Liver (tissue), 9 donors: Measurements from ENCODE around the gene FAM219A. TPM values are rescaled to one million over a fixed set of nuclear protein-coding genes. Genes with fewer than 3 reads are reported as not detected.

Experiments used
- DNase-seq: peaks from one replicate; pipeline ENCODE4 v3.0.0-alpha.2; 2017; ENCODE audit warnings: low spot score
- H3K27ac ChIP-seq, 2 donors: one replicate each; pipeline ENCODE4 v1.7.0; 2013; ENCODE audit warnings: inconsistent platforms in 2 of 2, low read length in 2 of 2, control low read depth in 1 of 2, low read depth in 1 of 2, mild to moderate bottlenecking in 1 of 2
- H3K27me3 ChIP-seq, 4 donors: one replicate each; pipeline versions ENCODE4 v1.6.1 to v1.7.0; 2013; ENCODE audit warnings: low read length in 3 of 4, inconsistent platforms in 1 of 4, mild to moderate bottlenecking in 1 of 4, moderate library complexity in 1 of 4; ENCODE audit not compliant: control insufficient read depth in 4 of 4, insufficient read depth in 4 of 4
- H3K36me3 ChIP-seq, 4 donors: one replicate each; pipeline versions ENCODE4 v1.6.1 to v1.7.0; 2013; ENCODE audit warnings: low read length in 3 of 4, mild to moderate bottlenecking in 3 of 4, low read depth in 1 of 4, moderate library complexity in 1 of 4; ENCODE audit not compliant: control insufficient read depth in 4 of 4, insufficient read depth in 3 of 4
- H3K4me1 ChIP-seq, 4 donors: one replicate each; pipeline versions ENCODE4 v1.6.1 to v1.7.0; 2013; ENCODE audit warnings: low read length in 3 of 4, mild to moderate bottlenecking in 3 of 4, moderate library complexity in 1 of 4; ENCODE audit not compliant: control insufficient read depth in 4 of 4, insufficient read depth in 4 of 4
- H3K4me3 ChIP-seq, 3 donors: one replicate each; pipeline versions ENCODE4 v1.6.1 to v1.7.0; 2013; ENCODE audit warnings: low read length in 3 of 3, control low read depth in 1 of 3, low read depth in 1 of 3, mild to moderate bottlenecking in 1 of 3
- H3K9ac ChIP-seq, 2 donors: one replicate each; pipeline ENCODE4 v1.7.0; 2013; ENCODE audit warnings: low read length in 2 of 2, mild to moderate bottlenecking in 2 of 2, moderate library complexity in 2 of 2, control low read depth in 1 of 2, low read depth in 1 of 2
- H3K9me3 ChIP-seq, 4 donors: one replicate each; pipeline versions ENCODE4 v1.6.1 to v1.7.0; 2013; ENCODE audit warnings: low read length in 3 of 4; ENCODE audit not compliant: control insufficient read depth in 4 of 4
- ATF3 ChIP-seq: IDR thresholded peaks from 2 replicates; pipeline ENCODE4 v1.6.1; 2016; ENCODE audit warnings: antibody characterized with exemption
- CTCF ChIP-seq: fragments of 150-350 bp; IDR thresholded peaks from 2 replicates; pipeline ENCODE4 v1.5.1; 2017; ENCODE audit warnings: improper control_type of control experiment, low read depth, low read length; ENCODE audit not compliant: missing input control
- FOXA2 ChIP-seq: IDR thresholded peaks from 2 replicates; pipeline ENCODE4 v1.6.1; 2016; ENCODE audit warnings: antibody characterized with exemption
- GABPA ChIP-seq, 2 donors: IDR thresholded peaks in 1 of 2; conservative IDR thresholded peaks in 1 of 2; 2 replicates each; pipeline ENCODE4 v1.6.1; 2016; ENCODE audit warnings: antibody characterized with exemption in 2 of 2, mild to moderate bottlenecking in 1 of 2, moderate library complexity in 1 of 2
- HNF4A ChIP-seq, 2 donors: conservative IDR thresholded peaks; 2 replicates each; pipeline ENCODE4 v1.6.1; 2016; ENCODE audit warnings: antibody characterized with exemption in 2 of 2, mild to moderate bottlenecking in 2 of 2
- MAX ChIP-seq: IDR thresholded peaks from 2 replicates; pipeline ENCODE4 v1.6.1; 2016; ENCODE audit warnings: antibody characterized with exemption
- REST ChIP-seq: IDR thresholded peaks from 2 replicates; pipeline ENCODE4 v1.6.1; 2016; ENCODE audit warnings: antibody characterized with exemption, mild to moderate bottlenecking
- SP1 ChIP-seq: IDR thresholded peaks from 2 replicates; pipeline ENCODE4 v1.6.1; 2018; ENCODE audit warnings: antibody characterized with exemption, mild to moderate bottlenecking
- TAF1 ChIP-seq: conservative IDR thresholded peaks from 2 replicates; pipeline ENCODE4 v1.6.1; 2016; ENCODE audit warnings: antibody characterized with exemption, mild to moderate bottlenecking
- YY1 ChIP-seq: IDR thresholded peaks from 2 replicates; pipeline ENCODE4 v1.6.1; 2016; ENCODE audit warnings: antibody characterized with exemption, mild to moderate bottlenecking
- ZBTB33 ChIP-seq: IDR thresholded peaks from 2 replicates; pipeline ENCODE4 v1.6.1; 2016; ENCODE audit warnings: antibody characterized with exemption
- WGBS: extraction: QIAGEN DNeasy Blood & Tissue Kit; methylation state at CpG from one replicate; pipeline ENCODE4 v1.1.7; 2013; 5-methylcytosine and 5-hydroxymethylcytosine counted together
- polyA plus RNA-seq, 2 donors: library from polyadenylated mRNA; stranded (reverse) in 1 of 2; unstranded in 1 of 2; fragments of 200-250 nt in 1 of 2; fragments of >200 nt in 1 of 2; fragmentation: Nextera tagmentation in 1 of 2; extraction: Ambion mirVana in 1 of 2; gene quantifications; one replicate each; pipeline versions ENCODE4 v1.2.1 to v1.2.3, GENCODE V29; 2013 to 2015
- total RNA-seq, 2 donors: library from RNA; depleted of rRNA; stranded (reverse); fragments of >200 nt; gene quantifications; one replicate each; pipeline ENCODE4 v1.2.3, GENCODE V29; 2014
- donor health status: healthy.
- donor health status: healthy.
- donor health status: healthy.
- donor health status: healthy.
- donor health status: healthy.

The FAM219A gene
- total and polyA plus RNA-seq, 4 donors, result 1.6 to 3.6 (median 2.4) TPM

GRCh38 chr9:34464571-34464970 lies 6.2 kb upstream of the FAM219A start (continued):
- no peak for TF ChIP-seq SP1
- no peak for TF ChIP-seq ZBTB33
- TF ChIP-seq GABPA (IDR thresholded peaks at IDR 0.05 in 1 of 2, conservative IDR thresholded peaks at IDR 0.05 in 1 of 2), result no peak
- TF ChIP-seq ATF3, result no peak

GRCh38 chr9:34463901-34464232 lies 5.5 kb upstream of the FAM219A start:
- H3K27me3 ChIP-seq, result no peaks in the 10 kb centered on the region
- no peak overlapping the region for H3K27ac ChIP-seq
- H3K4me1 ChIP-seq, result peaks cover 0 to 10% (median 6%) of the 10 kb centered on the region in 4 donors
- no peak for DNase-seq
- TF ChIP-seq GABPA (IDR thresholded peaks at IDR 0.05 in 1 of 2, conservative IDR thresholded peaks at IDR 0.05 in 1 of 2), result no peak
- no peak for TF ChIP-seq FOXA2
- no peak for TF ChIP-seq ATF3
- no peak for TF ChIP-seq ZBTB33
- TF ChIP-seq YY1, result no peak
- H3K36me3 ChIP-seq, result no peaks in the 10 kb centered on the region
- H3K9ac ChIP-seq, result no peak overlapping the region
- no peaks in the 10 kb centered on the region for H3K9me3 ChIP-seq
- WGBS, result 87% methylated on average over 2 of the region's 2 CpGs
- no peak overlapping the region for H3K4me3 ChIP-seq

GRCh38 chr9:34463098-34463900 lies 4.9 kb upstream of the FAM219A start:
- no peak overlapping the region for H3K4me3 ChIP-seq
- H3K27me3 ChIP-seq, result no peaks in the 10 kb centered on the region
- peaks cover 0 to 14% (median 9%) of the 10 kb centered on the region in 4 donors for H3K4me1 ChIP-seq
- no peak for DNase-seq
- no peaks in the 10 kb centered on the region for H3K9me3 ChIP-seq
- H3K27ac ChIP-seq, result no peak overlapping the region
- no peak for TF ChIP-seq CTCF
- TF ChIP-seq GABPA (IDR thresholded peaks at IDR 0.05 in 1 of 2, conservative IDR thresholded peaks at IDR 0.05 in 1 of 2), result no peak
- TF ChIP-seq HNF4A (conservative IDR thresholded peaks at IDR 0.05), result no peak
- no peak for TF ChIP-seq REST
- TF ChIP-seq TAF1, result no peak
- TF ChIP-seq ATF3, result no peak
- no peak for TF ChIP-seq SP1
- TF ChIP-seq FOXA2, result no peak
- no peak for TF ChIP-seq MAX
- 74% methylated on average over 5 of the region's 5 CpGs for WGBS
- H3K36me3 ChIP-seq, result no peaks in the 10 kb centered on the region
- no peak overlapping the region for H3K9ac ChIP-seq
